CD4-positive, alpha-beta T cell (primary cell): ENCODE measurements around the gene LRP11. TPM values are rescaled to one million over a fixed set of nuclear protein-coding genes. Genes with fewer than 3 reads are reported as not detected.

Source experiments
- ATAC-seq: fragments of 200-7000 bp; cut with Tn5 transposase; one replicate; pipeline ENCODE4 v1.10.0; 2022; ENCODE audit warnings: mild to moderate bottlenecking; ENCODE audit not compliant: poor library complexity
- CTCF ChIA-PET: fragments of 350-600 bp; sonication (Branson Sonifier 250); formaldehyde crosslinking; loops from one replicate; lab custom pipeline; 2021; ENCODE audit warnings: antibody characterized with exemption, inconsistent platforms; lab: Charles Lee
- POLR2A ChIA-PET: fragments of 350-600 bp; sonication (Branson Sonifier 250); formaldehyde crosslinking; loops from one replicate; lab custom pipeline; 2021; ENCODE audit warnings: antibody characterized with exemption, inconsistent platforms; lab: Charles Lee
- DNase-seq, 14 experiments: peaks; one replicate each; pipeline ENCODE4 v3.0.0-alpha.2; 2013 to 2020; ENCODE audit warnings: mixed read lengths in 2 of 14
- H3K27ac ChIP-seq, 2 donors: one replicate each; pipeline versions ENCODE4 v1.5.1 to v1.7.0; 2013; ENCODE audit warnings: low read length in 2 of 2, low read depth in 1 of 2, mild to moderate bottlenecking in 1 of 2
- H3K27me3 ChIP-seq, 2 experiments: 1 replicate in 1 of 2; 2 replicates in 1 of 2; pipeline versions ENCODE4 v1.6.1 to v1.7.0; 2013; ENCODE audit warnings: low read length in 2 of 2, control low read depth in 1 of 2, mild to moderate bottlenecking in 1 of 2, moderate library complexity in 1 of 2; ENCODE audit not compliant: insufficient read depth in 2 of 2, control insufficient read depth in 1 of 2
- H3K36me3 ChIP-seq: one replicate; pipeline ENCODE4 v1.6.1; 2013; ENCODE audit warnings: low read length, control low read depth; ENCODE audit not compliant: insufficient read depth
- H3K4me1 ChIP-seq: one replicate; pipeline ENCODE4 v1.6.1; 2013; ENCODE audit warnings: low read length, control low read depth; ENCODE audit not compliant: insufficient read depth
- H3K4me3 ChIP-seq: one replicate; pipeline ENCODE4 v1.5.1; 2013; ENCODE audit warnings: mild to moderate bottlenecking, low read length, moderate library complexity
- H3K9me3 ChIP-seq, 2 experiments: 1 replicate in 1 of 2; 2 replicates in 1 of 2; pipeline versions ENCODE4 v1.6.1 to v1.7.0; 2013; ENCODE audit warnings: low read length in 2 of 2, mild to moderate bottlenecking in 2 of 2, control low read depth in 1 of 2, moderate library complexity in 1 of 2; ENCODE audit not compliant: control insufficient read depth in 1 of 2, insufficient read depth in 1 of 2
- H3K27ac Mint-ChIP-seq: one replicate; pipeline ENCODE4 v1.8.0; 2020; ENCODE audit warnings: mixed read lengths
- H3K27me3 Mint-ChIP-seq: one replicate; pipeline ENCODE4 v1.8.0; 2021; ENCODE audit warnings: mixed read lengths
- H3K36me3 Mint-ChIP-seq: one replicate; pipeline ENCODE4 v1.8.0; 2021; ENCODE audit warnings: low read depth, mixed read lengths
- H3K4me1 Mint-ChIP-seq: one replicate; pipeline ENCODE4 v1.8.0; 2021; ENCODE audit warnings: low read depth, mixed read lengths
- H3K4me3 Mint-ChIP-seq: one replicate; pipeline ENCODE4 v1.8.0; 2020; ENCODE audit warnings: mild to moderate bottlenecking, mixed read lengths
- H3K9me3 Mint-ChIP-seq: one replicate; pipeline ENCODE4 v1.8.0; 2020; ENCODE audit warnings: mixed read lengths
- CTCF ChIP-seq: fragments of 200-600 bp; IDR thresholded peaks from one replicate; pipeline ENCODE4 v1.8.0; 2022; ENCODE audit warnings: antibody characterized with exemption, mild to moderate bottlenecking
- intact Hi-C, 2 experiments: fragments of 100-400 bp; cut with DNase I in 1 of 2; cut with micrococcal nuclease in 1 of 2; formaldehyde crosslinking; loops; one replicate each; pipeline versions ENCODE4 v1.15.1 to v1.9.0; 2023 to 2025; cut with DNase I, micrococcal nuclease
- total RNA-seq, 174 experiments: library from RNA in 2 of 174; stranded (reverse) in 2 of 174; gene quantifications; one replicate each; pipeline ENCODE4 v1.2.3 and lab custom pipeline; 2021 to 2026

LRP11 gene
- total RNA-seq, 2 experiments from 2014 or later = 0.75 to 0.99 TPM

GRCh38 chr6:149813351-149813750 lies 50.8 kb downstream of the LRP11 start:
- TF ChIP-seq CTCF = no peak
- no peak for DNase-seq
- H3K9me3 ChIP-seq = no peaks in the 10 kb centered on the region
- ChIA-PET CTCF (no interaction called here), POLR2A (interaction anchor here (0.7 kb wide), 1 partner anchor 95 kb away, joined by 3 read pairs; the partner anchor contains the start of gene LATS1)
- no peaks in the 10 kb centered on the region for H3K9me3 Mint-ChIP-seq
- H3K27me3 Mint-ChIP-seq = no peaks in the 10 kb centered on the region
- H3K27ac Mint-ChIP-seq = no peak overlapping the region
- no peaks in the 10 kb centered on the region for H3K4me1 ChIP-seq
- H3K4me3 ChIP-seq = no peak overlapping the region
- intact Hi-C loops = no loop called here
- no peak overlapping the region for H3K4me3 Mint-ChIP-seq
- H3K27me3 ChIP-seq = no peaks in the 10 kb centered on the region
- peaks cover 24% of the 10 kb centered on the region for H3K36me3 Mint-ChIP-seq
- peaks cover 19% of the 10 kb centered on the region for H3K36me3 ChIP-seq
- no peak for ATAC-seq
- no peaks in the 10 kb centered on the region for H3K4me1 Mint-ChIP-seq
- no peak overlapping the region for H3K27ac ChIP-seq

GRCh38 chr6:149809798-149810197 lies 54.4 kb downstream of the LRP11 start:
- Histone ChIP-seq H3K4me3 (no peak overlapping the region), H3K36me3 (peaks cover 26% of the 10 kb centered on the region), H3K4me1 (no peaks in the 10 kb centered on the region), H3K27me3 (no peaks in the 10 kb centered on the region), H3K9me3 (no peaks in the 10 kb centered on the region), H3K27ac (no peak overlapping the region)
- intact Hi-C loops = no loop called here
- Mint-ChIP-seq H3K4me1 (peaks cover 11% of the 10 kb centered on the region), H3K9me3 (no peaks in the 10 kb centered on the region), H3K27me3 (no peaks in the 10 kb centered on the region), H3K36me3 (peaks cover 39% of the 10 kb centered on the region), H3K27ac (peak overlapping the region; percentile 51), H3K4me3 (no peak overlapping the region)
- ATAC-seq (no peak), DNase-seq (no peak)
- ChIA-PET CTCF (interaction anchor here (0.6 kb wide), 1 partner anchor 11 kb away, joined by 4 read pairs; no protein-coding TSS in a partner anchor), POLR2A (no interaction called here)
- no peak for TF ChIP-seq CTCF

GRCh38 chr6:149806127-149806526 lies 58.0 kb downstream of the LRP11 start:
- intact Hi-C loops = no loop called here
- Mint-ChIP-seq H3K9me3 (no peaks in the 10 kb centered on the region), H3K36me3 (peaks cover 59% of the 10 kb centered on the region), H3K27me3 (no peaks in the 10 kb centered on the region), H3K27ac (peak overlapping the region; percentile 11), H3K4me1 (peaks cover 11% of the 10 kb centered on the region), H3K4me3 (no peak overlapping the region)
- ChIA-PET POLR2A (no interaction called here), CTCF (no interaction called here)
- DNase-seq = no peak
- TF ChIP-seq CTCF = no peak
- H3K27me3 ChIP-seq = no peaks in the 10 kb centered on the region
- ATAC-seq = no peak
- H3K9me3 ChIP-seq = no peaks in the 10 kb centered on the region
- no peak overlapping the region for H3K4me3 ChIP-seq
- no peaks in the 10 kb centered on the region for H3K4me1 ChIP-seq
- peaks cover 28% of the 10 kb centered on the region for H3K36me3 ChIP-seq
- H3K27ac ChIP-seq = no peak overlapping the region
